NCI-H1930 (cell line): ENCODE measurements around the gene FAF1.
"Not testable (repeated sequence)": the region's sequence is repeated elsewhere in the genome, so short reads cannot be mapped to it uniquely, and the experiment has no call there.

Experiments
- DNase-seq, 2 experiments: peaks; one replicate each; lab custom pipeline; 2025; lab: John Stamatoyannopoulos, UW

FAF1 gene

DNA sequence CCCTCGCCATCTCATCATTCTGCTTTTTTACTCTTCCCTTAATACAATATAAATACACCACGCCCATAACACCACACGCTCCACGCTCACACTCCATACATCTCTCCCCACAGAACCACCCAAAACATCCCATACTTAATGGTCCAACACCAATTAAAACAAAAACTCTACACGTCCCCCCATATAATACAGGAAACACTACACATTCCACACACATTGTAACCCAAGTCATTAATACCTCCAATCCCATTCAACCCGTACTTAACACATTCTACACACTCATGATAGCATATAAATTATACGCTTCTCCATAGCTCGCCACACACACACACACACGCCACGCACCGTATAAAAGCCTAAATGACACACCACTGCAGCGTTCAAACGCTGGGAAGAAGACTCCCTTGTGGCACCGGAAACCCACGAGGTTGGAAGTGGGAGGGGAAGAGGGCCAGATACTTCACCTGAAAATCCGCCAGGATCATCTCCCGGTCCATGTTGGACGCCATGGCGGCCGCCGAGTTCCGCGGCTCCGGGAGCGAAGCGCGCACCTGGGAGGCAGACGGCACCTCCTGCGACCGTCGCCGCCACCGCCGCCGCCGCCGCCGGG is 659 bp downstream of the FAF1 start:
- DNase-seq, result no peak

DNA sequence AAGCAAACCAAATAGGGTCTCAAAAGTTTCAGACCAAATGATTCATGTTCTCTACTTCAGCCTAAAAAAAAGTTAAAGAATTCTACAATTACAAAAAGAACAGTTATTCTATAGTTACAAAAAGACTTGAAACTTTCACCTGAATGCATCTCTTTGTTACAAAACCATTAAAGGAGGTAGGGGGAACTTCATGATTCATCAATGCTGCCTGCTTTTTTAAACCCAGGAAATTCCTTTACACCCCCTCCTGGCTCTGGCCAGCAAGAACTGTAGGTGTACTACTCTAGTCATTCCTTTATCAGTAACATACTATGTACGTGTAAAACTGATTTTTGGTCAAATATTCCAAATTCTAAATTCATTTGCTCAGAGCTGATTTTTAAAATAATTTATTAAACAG is 5.0 kb downstream of the FAF1 start:
- no peak for DNase-seq

DNA sequence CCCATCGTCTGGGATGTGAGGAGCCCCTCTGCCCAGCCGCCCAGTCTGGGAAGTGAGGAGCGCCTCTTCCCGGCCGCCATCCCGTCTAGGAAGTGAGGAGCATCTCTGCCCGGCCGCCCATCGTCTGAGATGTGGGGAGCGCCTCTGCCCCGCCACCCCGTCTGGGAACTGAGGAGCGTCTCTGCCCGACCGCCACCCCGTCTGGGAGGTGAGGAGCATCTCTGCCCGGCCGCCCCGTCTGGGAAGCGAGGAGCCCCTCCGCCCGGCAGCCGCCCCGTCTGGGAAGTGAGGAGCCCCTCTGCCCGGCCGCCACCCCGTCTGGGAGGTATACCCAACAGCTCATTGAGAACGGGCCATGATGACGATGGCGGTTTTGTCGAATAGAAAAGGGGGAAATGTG is 7.5 kb downstream of the FAF1 start:
- not testable (repeated sequence) for DNase-seq

DNA sequence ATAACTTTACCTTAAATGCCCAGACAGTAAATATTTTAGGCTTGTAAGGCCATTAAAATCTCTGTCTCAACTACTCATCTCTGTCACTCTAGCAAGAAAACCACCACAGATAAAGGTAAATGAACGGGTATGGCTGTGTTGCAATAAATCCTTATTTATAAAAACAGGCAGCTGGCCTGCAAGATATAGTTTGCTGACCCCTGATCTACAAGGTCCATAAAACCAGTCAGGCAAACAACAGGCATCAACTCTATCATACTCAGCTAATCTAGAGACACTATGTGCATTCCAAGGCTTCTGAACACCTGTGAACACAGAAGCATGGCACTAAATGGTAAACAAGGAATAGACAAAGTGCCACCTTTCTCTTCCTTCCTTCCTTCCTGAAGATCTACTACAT is 9.7 kb downstream of the FAF1 start:
- DNase-seq, result no peak

DNA sequence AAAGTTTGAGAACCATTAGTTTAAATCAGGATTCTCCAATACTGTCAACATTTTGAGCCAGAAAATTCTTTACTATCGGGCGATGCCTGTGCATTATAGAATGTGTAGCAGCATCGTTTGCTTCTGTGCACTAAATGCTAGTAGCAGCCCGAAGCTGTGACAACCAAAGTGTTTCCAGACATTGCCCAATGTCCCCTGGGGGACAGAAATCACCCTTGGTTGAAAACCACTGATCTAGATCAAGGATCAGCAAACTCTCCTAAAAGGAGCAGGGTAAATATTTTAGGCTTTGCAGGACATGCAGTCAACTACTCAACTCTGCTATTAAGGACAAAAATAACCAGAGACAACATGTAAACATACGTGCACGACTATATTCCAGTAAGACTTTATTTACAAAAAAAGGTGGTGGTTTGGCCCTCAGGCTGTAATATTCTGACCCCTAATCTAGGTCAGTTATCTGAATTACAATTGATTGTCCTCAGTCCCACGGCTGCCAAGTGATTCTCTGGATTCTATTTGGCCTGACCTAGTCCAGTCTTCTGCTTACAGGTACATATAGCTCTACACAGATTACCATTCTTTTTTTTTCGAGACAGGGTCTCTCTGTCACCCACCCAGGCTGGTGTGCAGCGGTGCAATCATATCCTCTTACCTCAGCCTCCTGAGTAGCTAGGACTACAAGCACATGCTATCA is 10.6 kb downstream of the FAF1 start:
- DNase-seq, result no peak

DNA sequence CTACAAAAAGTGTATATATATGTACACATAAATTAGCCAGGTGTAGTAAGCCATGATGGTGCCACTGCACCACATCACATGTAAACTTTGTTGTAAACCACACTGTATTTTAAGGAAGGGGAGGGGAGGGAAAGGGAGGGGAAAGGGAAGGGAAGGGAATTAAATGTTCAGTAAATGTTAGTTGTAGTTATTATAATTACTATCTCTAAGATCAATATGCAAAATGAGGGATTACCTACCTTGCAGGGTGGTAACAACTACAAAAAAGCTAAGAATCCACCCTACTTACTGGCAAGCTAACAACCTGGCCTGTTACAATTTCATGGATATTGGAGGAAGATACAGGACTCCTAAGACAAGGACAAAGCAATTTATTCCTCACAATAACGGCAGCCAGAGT is 17.7 kb downstream of the FAF1 start:
- no peak for DNase-seq

DNA sequence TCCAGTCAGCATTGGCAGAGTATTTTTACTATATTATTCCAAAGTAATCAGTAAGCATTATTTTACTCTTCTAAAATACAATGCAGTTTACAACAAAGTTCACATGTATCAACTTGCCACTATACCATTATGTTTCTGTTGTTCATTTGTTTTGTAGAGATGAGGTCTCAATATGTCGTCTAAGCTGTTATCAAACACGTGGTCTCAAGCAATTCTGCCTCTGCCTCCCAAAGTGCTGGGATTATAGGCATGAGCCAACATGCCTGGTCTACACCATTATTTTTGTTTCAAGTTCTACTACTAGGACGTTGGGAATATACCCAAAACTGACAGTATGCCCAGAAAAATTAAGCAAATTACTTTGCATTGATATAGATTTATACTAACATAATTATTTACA is 19.8 kb downstream of the FAF1 start:
- DNase-seq, result no peak

DNA sequence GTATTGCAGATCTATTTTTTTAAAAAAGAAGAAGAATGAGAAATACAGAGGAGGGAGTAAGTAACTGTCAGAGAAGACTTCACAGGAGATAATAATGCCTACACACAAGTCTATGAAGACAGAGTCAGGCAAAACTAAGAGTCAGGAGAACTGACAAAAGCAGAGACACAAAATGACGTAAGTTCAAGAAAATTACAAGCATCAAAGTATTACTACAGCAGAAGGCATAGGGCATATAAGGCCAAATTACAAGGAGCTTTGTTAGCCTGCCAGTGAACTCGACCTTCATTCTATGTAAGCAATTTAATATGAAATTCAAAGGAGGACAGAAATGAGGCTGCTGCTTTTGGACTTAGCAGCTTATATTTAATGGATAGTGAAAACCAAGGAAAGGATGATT is 23.7 kb downstream of the FAF1 start:
- no peak for DNase-seq

DNA sequence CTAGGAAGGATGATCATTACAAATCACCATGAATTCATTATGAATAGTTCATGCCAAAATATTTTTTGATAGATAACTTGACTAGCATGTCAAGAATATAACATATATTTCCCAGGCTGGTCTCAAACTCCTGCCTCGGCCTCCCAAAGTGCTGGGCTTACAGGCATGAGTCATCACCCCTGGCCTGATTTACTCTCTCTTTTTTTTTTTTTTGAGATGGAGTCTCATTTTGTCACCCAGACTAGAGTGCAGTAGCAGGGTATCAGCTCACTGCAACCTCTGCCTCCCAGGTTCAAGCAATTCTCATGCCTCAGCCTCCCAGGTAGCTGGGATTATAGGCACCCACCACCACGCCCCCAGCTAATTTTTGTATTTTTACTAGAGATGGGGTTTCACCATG is 24.8 kb downstream of the FAF1 start:
- not testable (repeated sequence) for DNase-seq

DNA sequence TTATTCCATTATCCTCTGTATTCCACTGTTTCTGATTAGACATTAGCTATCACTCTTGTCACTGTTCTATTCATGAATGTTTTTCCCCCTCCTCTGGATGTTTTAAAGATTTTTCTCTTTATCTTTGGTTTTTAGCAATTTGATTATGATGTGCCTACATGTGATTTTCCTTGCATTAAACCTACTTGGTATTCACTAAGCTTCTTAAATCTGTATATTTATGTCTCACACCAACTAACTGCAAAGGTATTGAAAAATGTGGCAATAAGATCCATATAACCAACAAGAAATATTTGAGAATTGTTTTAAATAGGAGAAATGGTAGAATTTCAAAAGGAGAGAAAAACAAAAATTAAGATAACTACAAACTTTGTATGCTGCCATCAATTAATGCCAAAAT is 25.2 kb downstream of the FAF1 start:
- DNase-seq, result no peak

DNA sequence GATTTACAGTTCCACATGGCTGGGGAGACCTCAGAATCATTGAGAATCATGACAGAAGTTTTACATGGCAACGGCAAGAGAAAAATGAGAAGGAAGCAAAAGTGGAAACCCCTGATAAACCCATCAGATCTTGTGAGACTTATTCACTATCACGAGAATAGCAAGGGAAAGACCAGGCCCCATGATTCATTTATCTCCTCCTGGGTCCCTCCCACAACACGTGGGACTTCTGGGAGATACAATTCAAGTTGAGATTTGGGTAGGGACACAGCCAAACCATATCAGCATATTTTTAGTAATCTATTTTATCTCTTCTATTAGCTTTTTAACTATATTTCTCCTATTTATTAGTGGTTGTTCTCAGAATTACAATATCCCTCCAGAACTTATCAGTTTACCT is 26.3 kb downstream of the FAF1 start:
- not testable (repeated sequence) for DNase-seq

DNA sequence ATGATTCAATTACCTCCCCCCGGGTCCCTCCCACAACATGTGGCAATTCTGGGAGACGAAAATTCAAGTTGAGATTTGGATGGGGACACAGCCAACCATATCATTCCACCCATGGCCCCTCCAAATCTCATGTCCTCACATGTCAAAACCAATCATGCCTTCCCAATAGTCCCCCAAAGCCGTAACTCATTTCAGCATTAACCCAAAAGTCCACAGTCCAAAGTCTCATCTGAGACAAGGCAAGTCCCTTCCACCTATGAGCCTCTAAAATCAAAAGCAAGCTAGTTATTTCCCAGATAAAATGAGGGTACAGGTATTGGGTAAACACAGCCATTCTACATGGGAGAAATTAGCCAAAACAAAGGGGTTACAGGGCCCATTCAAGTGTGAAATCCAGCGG is 28.0 kb downstream of the FAF1 start:
- not testable (repeated sequence) for DNase-seq

DNA sequence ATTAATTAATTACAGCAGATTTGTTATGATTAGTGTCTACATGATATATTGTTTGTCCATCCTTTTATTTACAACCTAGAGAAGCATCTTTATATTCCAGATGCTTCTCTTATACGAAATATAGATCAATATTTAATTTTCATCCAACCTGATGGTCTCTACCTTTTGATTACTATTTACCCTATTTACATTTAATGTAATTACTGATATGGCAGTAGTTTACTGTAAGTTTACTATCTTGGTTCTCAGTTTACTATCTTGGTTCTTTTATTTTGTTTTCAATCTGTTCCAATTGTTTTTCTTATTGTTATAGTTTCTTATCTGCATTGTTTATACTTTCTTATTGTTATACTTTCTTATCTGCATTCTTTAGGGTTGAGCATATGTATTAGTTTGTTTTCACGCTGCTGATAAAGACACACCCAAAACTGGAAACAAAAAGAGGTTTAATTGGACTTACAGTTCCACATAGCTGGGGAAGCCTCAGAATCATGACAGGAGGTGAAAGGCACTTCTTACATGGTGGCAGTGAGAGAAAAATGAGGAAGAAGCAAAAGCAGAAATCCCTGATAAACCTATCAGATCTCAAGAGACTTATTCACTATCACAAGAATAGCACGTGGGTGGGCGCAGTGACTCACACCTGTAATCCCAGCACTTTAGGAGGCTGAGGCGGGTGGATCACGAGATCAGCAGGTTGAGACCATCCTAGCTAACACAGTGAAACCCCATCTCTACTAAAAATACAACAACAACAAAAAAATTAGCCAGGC is 28.9 kb downstream of the FAF1 start:
- DNase-seq, result no peak

DNA sequence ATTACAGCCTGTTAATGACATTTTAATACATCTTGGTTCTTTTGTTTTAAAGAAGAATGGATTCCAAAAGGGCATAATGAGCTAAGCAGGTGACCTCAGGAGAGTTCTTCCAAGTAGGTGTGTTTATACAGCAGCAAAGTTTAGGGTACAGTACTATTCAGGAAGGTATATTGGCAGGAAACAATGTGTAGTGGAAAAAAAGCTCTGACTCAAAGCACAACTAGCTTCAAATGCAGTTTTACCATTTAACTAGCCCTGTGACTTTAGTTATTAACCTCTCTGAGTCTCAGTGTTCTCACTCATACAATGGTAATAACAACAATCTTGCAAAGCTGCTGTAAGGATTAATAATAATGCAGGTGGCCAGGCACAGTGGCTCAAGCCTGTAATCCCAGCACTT is 29.9 kb downstream of the FAF1 start:
- DNase-seq, result no peak

DNA sequence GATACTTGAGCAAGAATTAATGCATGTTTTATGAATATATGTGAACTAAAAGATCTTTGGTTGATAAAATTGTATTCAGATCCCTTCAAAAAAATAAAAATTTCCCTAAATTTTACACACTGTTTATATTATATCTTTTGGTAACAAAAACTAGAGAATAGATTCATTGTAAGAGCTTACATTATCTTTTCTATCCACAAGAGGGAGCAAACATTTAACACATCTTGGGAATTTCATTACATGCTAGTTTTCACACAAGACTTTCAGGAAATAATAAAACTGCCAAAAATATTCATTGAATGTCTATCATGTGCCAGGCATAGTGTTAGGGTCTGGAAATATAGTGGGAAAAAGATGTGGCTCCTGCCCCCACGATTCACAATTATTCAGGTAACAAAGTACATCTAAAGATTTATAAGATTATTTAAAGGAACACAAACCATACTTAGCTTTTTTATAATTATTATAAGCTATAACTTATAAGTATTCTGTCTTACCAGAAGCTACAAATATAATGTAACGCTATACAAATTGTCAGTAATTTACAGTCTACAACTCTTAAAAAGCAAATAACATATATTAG is 30.6 kb downstream of the FAF1 start:
- no peak for DNase-seq

DNA sequence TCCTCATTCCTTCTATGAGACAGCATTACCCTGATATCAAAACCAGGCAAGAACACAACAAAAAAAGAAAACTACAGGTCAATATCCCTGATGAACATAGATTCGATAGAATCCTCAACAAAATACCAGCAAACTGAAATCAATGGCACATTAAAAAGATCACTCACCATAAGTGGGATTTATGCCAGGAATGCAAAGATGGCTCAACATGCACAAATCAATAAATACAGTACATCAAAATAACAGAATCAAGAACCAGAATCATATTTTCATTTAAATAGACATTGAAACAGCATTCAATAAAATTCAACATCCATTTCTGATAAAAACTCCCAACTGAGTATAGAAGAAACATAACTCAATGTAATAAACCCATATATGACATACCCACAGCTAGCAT is 36.5 kb downstream of the FAF1 start:
- DNase-seq, result no peak

DNA sequence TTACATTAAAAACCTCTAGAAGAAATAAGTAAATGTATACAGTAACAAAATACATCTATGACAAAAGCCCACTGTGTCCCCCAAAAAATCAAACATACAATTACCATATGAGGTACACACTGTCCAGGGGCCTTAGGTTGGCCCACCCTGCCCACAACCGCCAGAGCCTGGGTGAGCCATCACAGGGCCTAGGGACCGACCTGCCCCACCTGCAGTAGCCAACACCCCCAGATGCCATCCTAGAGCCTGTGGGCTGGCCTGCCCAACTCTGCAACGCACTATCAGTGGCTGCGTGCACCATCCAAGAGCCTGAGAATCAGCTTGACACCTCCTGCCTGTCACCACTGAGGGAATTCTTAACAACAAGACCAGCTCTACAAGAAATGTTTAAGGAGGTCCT is 39.0 kb downstream of the FAF1 start:
- no peak for DNase-seq

DNA sequence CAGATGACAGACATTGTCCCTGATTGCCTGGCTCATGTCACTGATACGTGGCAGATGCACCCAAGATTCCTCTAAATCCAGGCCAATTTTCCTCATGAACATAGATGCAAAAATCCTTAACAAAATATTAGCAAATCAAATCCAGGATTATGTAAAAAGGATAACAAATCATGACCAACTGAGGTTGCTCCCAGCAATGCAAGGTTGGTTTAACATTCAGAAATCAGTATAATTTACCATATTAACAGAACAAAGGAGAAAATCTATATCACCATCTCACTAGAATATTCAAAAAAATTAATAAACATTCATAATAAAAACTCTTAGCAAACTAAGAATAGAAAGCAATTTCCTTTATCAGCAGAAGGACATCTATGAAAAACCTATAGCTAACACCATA is 39.7 kb downstream of the FAF1 start:
- DNase-seq, result no peak

DNA sequence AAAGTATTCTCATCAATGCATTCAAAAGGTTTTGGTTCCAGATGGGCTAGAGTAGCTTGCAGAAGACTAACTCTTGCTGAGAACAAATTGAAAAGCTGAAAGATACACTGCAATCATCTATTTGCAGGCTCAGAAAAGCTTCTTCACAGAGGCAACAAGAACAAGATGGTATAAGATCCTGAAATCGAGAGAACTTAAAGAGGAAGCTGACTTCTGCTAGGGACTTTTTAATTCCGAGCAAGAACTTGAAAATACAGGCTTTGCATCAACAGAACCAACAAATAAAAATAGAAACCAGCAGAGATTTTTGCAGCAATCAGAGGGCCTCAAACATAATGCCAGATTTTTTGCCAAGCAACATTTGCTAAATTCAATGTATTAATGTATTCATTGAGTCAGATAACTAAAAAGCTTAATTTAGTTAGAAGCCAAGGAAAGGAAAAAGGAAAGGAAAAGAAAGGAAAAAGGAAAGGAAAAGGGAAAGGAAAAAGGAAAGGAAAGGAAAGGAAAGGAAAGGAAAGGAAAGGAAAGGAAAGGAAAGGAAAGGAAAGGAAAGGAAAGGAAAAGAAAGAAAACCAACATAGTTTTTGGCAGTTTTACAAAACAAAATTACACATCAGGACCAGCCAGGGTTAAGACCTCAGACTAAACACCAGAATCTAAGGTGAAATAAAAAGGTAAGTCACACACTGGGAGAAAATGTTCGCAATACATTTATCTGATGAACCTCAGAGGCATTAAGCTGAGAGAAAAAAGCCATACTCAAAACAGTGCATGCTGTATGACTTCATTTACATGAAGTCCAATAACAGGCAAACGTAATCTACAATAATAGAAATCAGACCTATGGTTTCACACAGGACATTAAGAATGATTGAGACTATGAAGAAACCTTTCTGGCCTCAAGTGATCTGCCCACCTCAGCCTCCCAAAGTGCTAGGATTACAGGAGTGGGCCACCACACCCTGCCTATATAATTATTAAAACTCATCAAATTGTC is 42.6 kb downstream of the FAF1 start:
- DNase-seq, result no peak

DNA sequence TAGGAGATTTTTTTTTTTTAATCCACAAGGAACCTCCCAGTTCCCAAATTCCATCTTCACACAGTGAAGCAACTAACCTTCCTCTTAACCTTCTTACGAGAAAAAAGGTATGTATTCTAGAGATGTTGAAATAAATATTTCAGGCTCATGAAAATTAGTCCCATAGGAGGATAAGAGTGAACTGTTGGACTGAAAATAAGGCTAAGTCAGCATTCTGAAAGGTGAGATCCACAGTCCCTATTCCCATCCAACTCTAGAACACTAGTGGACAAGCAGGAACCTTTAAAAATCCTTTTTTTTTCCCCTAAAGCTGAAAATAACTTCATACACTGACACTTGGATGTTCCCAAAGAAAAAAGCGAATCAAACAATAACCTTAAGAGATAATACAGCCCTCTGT is 44.4 kb downstream of the FAF1 start:
- no peak for DNase-seq

DNA sequence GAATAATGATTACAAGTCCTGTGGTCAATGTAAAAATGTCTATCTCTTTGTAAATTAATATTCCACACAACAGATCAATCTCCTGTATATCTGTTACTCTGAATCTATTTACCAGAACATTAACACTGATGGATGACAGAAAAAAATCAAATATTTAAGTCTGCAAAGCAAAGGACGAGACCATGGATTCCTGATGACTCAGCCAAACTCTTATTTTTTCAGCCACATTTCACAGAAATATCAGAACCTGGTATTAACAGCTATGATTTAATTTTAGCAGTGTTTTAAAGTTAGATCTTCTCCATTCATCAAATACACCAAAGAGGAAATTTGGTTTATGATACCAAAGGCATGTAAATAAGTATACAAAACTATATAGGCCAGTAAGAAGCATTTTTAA is 46.1 kb downstream of the FAF1 start:
- DNase-seq, result no peak

DNA sequence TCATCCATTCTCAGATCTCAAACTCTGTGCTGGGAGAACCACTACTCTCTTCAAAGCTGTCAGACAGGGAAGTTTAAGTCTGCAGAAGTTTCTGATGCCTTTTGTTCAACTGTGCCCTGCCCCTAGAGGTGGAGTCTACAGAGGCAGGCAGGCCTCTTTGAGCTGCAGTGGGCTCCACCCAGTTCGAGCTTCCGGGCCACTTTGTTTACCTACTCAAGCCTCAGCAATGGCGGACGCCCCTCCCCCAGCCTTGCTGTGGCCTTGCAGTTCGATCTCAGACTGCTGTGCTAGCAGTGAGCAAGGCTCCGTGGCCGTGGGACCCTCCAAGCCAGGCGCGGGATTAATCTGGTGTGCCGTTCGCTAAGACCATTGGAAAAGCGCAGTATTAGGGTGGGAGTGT is 49.7 kb downstream of the FAF1 start:
- DNase-seq, result not testable (repeated sequence)
